CD4-positive, alpha-beta T cell treated with Interleukin-15 for 1 hour (primary cell): ENCODE results near the gene ATP2A2.

Experiments
- DNase-seq: peaks from one replicate; pipeline ENCODE4 v3.0.0-alpha.2; 2020

ATP2A2 gene

GRCh38 chr12:110262442-110263388 is 18.3 kb upstream of the ATP2A2 start:
- no peak for DNase-seq

DNA sequence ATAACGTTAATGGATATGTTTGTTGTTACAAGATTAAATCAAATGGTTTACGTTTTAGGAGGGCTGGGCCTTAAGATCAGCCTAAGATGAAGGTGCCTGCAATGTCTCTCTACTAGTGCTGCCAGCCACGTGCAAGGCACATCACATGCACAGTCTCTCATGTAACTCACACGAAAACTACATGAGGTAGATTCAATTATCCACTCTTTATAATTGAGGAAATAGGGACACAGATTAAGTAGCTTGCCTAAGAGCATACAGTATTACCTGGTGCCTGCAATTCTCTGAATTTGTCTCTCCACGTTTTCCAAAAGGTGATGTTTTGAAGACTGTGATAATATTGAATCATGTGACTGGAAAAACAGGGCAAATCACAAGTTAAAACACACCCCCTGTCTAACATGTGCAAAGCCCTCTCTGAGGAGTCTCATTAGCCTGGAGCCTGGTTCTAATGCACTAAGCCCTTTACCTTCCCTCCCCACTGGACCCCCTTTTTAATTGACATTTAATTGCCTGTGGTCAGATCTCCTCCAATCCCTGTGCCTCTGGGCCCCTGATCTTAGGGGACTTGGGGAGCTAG is 14.6 kb upstream of the ATP2A2 start:
- DNase-seq = no peak

GRCh38 chr12:110266980-110267620 is 13.9 kb upstream of the ATP2A2 start:
- no peak for DNase-seq

GRCh38 chr12:110269622-110270124 is 11.4 kb upstream of the ATP2A2 start:
- DNase-seq = no peak

- no peak for DNase-seq
These were observed 10.7 kb upstream of the ATP2A2 start for GRCh38 chr12:110270125-110270962.

GRCh38 chr12:110271015-110271414 is 10.0 kb upstream of the ATP2A2 start:
- DNase-seq = no peak

DNA sequence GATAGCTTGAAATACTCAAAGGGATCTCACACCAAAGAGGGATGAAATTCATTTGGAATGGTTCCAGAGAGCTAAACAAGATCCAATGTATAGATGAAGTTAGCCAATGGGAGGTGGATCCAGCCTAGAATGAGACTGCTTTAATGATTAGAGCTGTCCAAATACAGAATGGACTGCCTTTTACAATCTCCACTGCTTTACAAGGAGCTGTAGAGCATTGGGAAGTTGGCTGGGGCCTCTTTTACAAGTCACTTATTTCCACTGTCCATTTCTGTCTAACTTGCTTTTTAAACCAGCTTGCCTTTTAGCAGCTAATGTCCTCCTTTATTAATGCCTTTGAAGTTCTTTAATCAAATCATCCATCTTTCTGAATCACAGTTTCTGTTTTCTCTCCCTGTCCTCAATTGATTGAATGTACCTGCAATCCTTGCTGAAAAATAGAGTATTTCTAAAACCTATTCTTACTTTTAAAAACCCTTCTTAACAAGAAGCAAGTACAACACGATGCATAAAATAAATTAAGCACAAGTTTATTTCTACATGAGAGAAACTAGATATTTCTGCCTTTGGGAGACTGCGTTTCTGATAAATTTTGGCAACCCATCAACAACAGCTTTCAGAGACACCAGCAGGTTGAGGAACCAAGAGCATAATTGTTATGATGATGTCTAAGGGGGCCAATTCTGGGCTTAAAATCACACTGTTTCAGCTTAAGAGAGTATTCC is 3.4 kb upstream of the ATP2A2 start:
- DNase-seq = no peak

DNA sequence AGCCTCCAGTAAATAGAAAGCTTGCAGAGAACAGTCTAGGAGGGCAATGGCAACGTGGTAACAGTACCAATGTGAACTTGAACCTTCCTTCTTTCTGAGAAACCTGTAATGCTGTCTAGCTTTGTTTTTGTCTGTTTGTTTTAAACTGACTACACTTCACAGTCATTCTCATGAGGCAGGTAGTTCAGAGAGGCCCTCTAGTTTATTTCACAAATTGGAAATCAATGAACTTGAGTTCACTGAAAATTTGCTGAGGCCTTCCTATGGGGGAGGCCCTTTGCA is 2.9 kb upstream of the ATP2A2 start:
- no peak for DNase-seq

DNA sequence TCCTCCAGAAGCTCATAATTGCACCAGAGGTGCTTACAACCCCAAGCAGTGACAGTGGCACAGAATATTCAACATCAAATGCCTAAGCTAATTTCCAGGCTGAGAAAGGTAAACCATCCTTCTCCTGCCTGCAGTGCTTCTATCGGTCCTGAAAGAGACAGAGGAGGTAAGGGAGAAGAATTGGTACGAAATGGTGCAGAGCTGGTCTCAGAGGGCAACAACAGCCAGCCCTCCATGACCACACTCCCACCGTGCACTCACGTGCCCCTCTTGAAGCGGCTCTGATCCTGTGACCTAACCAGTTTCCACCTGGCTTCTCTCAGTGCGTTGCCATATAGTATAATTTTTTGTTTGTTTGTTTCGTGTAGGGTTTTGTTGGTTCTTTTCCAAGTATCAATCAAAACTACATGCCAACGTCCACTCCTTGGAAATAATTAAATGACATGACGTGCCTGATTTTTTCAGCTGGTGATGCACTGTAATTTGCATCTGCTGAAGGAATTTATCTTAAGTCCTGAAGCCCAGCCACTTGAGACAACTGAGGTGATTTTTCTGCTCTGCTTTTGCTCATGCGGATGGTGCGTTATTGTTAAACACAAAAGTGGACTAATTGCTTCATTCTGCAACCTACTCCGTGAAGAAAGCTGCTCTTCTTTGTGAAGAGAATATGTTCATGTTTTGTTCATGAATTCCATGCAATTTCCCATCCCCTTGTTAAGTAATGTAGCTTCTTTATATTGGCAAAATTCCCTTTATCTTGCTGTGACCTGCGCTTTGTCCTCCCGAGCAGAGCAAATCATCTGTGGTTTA is 1.3 kb upstream of the ATP2A2 start:
- no peak for DNase-seq

DNA sequence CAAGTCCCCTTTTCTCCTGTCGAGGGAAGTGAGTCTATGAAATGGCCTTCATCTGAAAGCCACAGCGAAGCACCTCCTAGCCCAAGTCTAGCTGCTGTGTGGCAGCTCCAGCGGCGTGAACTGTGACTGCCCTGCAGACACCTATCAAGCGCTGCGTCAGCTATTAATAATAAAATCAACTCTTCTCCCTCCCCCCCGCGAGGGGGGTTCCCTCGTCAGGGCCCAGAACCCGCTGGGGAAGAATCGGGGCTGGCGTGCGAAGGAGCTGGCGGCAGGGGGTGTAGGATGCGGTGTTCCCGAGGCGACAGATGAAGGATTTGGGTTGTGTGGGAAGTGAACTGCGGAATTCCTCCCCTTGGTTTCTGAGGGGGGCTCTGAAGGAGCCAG is 662 bp upstream of the ATP2A2 start:
- peak; percentile 62 for DNase-seq

GRCh38 chr12:110281549-110282299 is 677 bp downstream of the ATP2A2 start:
- DNase-seq = peak; percentile 52

DNA sequence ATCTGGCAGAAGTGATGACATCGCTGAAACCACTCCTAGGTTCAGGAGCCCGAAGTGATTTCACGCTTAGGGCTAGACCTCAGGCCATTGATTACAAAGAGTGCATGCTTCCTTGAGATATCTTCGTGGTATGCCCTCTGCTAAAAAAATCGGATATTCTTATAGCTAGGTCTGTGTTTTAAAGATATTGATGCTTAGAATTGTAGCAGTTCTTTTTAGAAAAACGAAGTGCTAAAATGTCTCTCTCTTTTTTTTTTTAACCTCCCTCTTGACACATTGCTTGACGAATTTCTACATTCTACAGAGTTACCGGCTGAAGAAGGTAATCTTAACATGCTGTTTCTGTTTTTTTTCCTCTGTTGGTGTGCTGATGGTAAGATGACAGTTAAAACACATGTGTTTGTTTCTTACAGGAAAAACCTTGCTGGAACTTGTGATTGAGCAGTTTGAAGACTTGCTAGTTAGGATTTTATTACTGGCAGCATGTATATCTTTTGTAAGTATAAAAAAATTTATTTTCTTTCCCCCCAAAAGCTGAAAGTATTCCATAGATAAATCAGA is 1.3 kb downstream of the ATP2A2 start:
- DNase-seq = no peak

DNA sequence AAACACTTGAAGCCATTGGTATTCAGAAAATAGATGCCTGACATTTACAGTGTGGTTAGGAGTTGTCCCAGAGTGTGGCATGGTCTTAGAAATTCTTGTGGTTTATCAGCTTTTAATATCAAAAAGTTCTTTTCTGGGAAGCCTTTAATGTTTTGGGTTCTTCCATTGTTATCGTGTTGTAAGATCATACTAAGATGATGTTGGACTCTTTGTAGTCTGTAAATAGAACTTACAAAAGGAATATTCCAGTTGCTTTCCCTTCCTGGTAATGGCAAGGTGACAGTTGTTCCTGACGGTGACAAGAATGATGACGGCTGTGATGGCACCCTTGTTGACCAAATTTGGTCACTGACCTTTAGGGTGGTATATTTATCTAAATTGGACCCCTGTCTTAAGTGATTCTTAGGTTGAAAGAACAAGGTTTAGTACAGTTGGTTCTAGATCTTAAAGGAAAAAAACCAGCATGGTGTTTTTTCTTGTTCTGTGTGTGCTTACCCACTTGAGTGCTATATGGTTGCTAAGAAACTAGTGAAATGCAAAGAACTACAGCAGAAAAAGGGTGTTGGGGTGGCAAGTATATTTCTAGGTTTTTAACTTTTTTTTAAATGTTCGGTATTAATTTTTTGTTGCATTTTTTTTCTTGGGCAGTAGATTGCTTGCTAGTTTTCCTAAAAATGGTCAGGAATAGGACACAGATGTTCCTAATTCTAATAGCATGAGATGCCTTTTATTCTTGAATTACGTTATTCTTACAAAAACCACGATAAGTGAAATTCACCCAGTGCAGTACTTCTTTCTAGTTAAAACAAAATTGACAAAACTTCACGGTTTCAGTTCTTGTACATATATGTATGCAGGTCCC is 2.1 kb downstream of the ATP2A2 start:
- DNase-seq = no peak

DNA sequence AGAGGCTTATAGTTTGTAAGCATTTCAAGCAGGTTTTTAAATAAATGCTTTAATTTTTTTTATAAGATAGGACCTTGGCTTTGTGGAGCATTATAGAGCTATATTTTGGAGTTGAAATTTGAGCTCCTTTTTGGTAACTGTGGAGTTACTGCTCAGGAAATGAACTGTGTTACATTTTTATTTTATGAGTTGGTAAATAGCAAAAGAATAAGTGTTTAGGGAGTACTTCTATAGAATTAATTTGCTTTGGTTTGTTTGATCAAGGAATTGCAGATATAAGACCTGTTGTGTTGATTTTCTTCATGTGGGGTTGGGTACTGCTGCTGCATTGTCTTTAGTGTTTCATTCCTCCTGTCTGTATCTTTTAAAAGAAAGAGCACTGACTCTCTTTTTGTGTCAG is 3.5 kb downstream of the ATP2A2 start:
- no peak for DNase-seq

GRCh38 chr12:110286623-110287022 is 5.6 kb downstream of the ATP2A2 start:
- no peak for DNase-seq

GRCh38 chr12:110287986-110288385 is 6.9 kb downstream of the ATP2A2 start:
- DNase-seq = no peak

- DNase-seq = no peak
These were observed 8.1 kb downstream of the ATP2A2 start for GRCh38 chr12:110289044-110289710.

GRCh38 chr12:110289711-110290078 is 8.6 kb downstream of the ATP2A2 start:
- DNase-seq = no peak
